ENCODE results near the gene OMA1. TPM values are rescaled to one million over a fixed set of nuclear protein-coding genes. Genes with fewer than 3 reads are reported as not detected.

Gene OMA1
- total and polyA plus RNA-seq, 2 of the 4 experiments (the other 2 are of a cell fraction): 5.9 to 6.4 TPM

GRCh38 chr1:58469016-58469415 lies 77.5 kb downstream of the OMA1 start:
- Histone ChIP-seq H3K18ac (ENCODE audit: low read depth, low read length) (no peak overlapping the region), H3K27me3 (ENCODE audit: control insufficient read depth, insufficient read depth, low read length) (no peaks in the 10 kb centered on the region; the same call in 1 of the 2 replicates), H3K27ac (ENCODE audit: insufficient read depth, low read length) (no peak overlapping the region), H3K4me1 (ENCODE audit: control insufficient read depth, insufficient read depth, low read length) (no peaks in the 10 kb centered on the region), H3K56ac (ENCODE audit: extremely low read depth, insufficient read depth, low read length) (no peak overlapping the region), H3K4me2 (ENCODE audit: low read depth, low read length) (no peak overlapping the region), H2BK5ac (ENCODE audit: low read depth, low read length, poor library complexity, severe bottlenecking) (no peak overlapping the region), H2AK9ac (replicated peaks; ENCODE audit: low read depth, low read length, poor library complexity) (no peak overlapping the region), H2BK120ac (ENCODE audit: low read depth, low read length) (no peak overlapping the region), H2AK5ac (ENCODE audit: low read depth, low read length) (no peak overlapping the region), H3K9me3 (ENCODE audit: control insufficient read depth, insufficient read depth, low read length) (no peaks in the 10 kb centered on the region), H3K4ac (ENCODE audit: low read depth, low read length) (no peak overlapping the region), H2BK15ac (ENCODE audit: low read depth, low read length) (no peak overlapping the region), H3K9me1 (ENCODE audit: insufficient read depth, low read length) (no peaks in the 10 kb centered on the region), H3K23ac (ENCODE audit: low read depth, low read length) (no peak overlapping the region), H4K20me1 (ENCODE audit: insufficient read depth, low read length) (no peaks in the 10 kb centered on the region), H2BK20ac (ENCODE audit: low read depth, low read length) (no peak overlapping the region), H3K14ac (replicated peaks; ENCODE audit: low read depth, low read length) (no peak overlapping the region), H3K9ac (ENCODE audit: low read depth, low read length) (no peak overlapping the region), H4K91ac (ENCODE audit: insufficient read depth, low read depth, low read length) (no peak overlapping the region), H4K5ac (ENCODE audit: low read depth, low read length) (no peak overlapping the region), H3K79me1 (ENCODE audit: low read depth in 1 of 2, low read length in 2 of 2) (no peaks in the 10 kb centered on the region), H3K36me3 (ENCODE audit: control insufficient read depth, insufficient read depth, low read length) (no peaks in the 10 kb centered on the region), H3K4me3 (ENCODE audit: insufficient read depth, low read depth, low read length) (no peak overlapping the region), H2AFZ (replicated peaks; ENCODE audit: low read length, poor library complexity) (no peak overlapping the region), H4K8ac (ENCODE audit: low read depth in 2 of 2, low read length in 2 of 2) (no peak overlapping the region)
- POLR2A ChIA-PET (ENCODE audit: unreplicated experiment): no interaction called here
- in situ Hi-C loops (cut with MboI; ENCODE audit: low sequenced_read_pairs): no loop called here
- CTCF ChIA-PET: no interaction called here
- TF ChIP-seq NFE2L2 (IDR thresholded peaks at IDR 0.05; ENCODE audit: low read depth, low read length) (no peak), RFX5 (IDR thresholded peaks at IDR 0.05; ENCODE audit: low read depth, low read length) (no peak), CEBPB (IDR thresholded peaks at IDR 0.05; ENCODE audit: low read depth, low read length) (no peak), POLR2A (IDR thresholded peaks at IDR 0.05; ENCODE audit: low read depth, low read length) (no peak), RAD21 (IDR thresholded peaks at IDR 0.05; ENCODE audit: low read length) (no peak), FOS (IDR thresholded peaks at IDR 0.05; ENCODE audit: low read depth, low read length) (no peak)
- intact Hi-C loops (cut with micrococcal nuclease): no loop called here
- ATAC-seq (ENCODE audit: low read depth) (no peak), DNase-seq (no peak)
- no TSS peak for BruUV-seq (replicated peaks)
- dilution Hi-C loops (cut with HindIII; ENCODE audit: low sequenced_read_pairs, unreplicated experiment): no loop called here

All from IMR-90 (cell line).